HL-60 (cell line): Measurements from ENCODE around the gene PAK5.

Experiments used
- DNase-seq, 2 experiments: peaks; one replicate each; pipeline ENCODE4 v3.0.0-alpha.2; 2010 to 2020; ENCODE audit warnings: low read depth in 1 of 2, low spot score in 1 of 2
- H3K27ac ChIP-seq: fragments of 250-450 bp; sonication (Bioruptor Pico); replicated peaks from 2 replicates; pipeline ENCODE4 v1.5.1; 2020; ENCODE audit warnings: mild to moderate bottlenecking, moderate library complexity
- H3K27me3 ChIP-seq: fragments of 250-450 bp; sonication (Bioruptor Pico); 2 replicates; pipeline ENCODE4 v1.5.1; 2021; ENCODE audit warnings: mild to moderate bottlenecking, moderate library complexity; ENCODE audit not compliant: insufficient read depth, poor library complexity, severe bottlenecking
- H3K4me3 ChIP-seq: replicated peaks from 2 replicates; pipeline ENCODE4 v1.5.1; 2011; ENCODE audit warnings: mild to moderate bottlenecking, control low read depth, low read length; ENCODE audit not compliant: insufficient read depth
- CTCF ChIP-seq: IDR thresholded peaks from one replicate; pipeline ENCODE4 v1.5.1; 2011; ENCODE audit warnings: low read length, control low read depth, inconsistent platforms; ENCODE audit not compliant: insufficient read depth
- GABPA ChIP-seq: IDR thresholded peaks from 2 replicates; pipeline ENCODE4 v1.6.1; 2012; ENCODE audit warnings: low read depth
- POLR2AphosphoS5 ChIP-seq: IDR thresholded peaks from 2 replicates; pipeline ENCODE4 v1.6.1; 2012; ENCODE audit warnings: low read depth
- SPI1 ChIP-seq: IDR thresholded peaks from 2 replicates; pipeline ENCODE4 v1.6.1; 2012; ENCODE audit warnings: low read depth, mild to moderate bottlenecking, borderline replicate concordance
- TF ChIP-seq, protein P1 (sequence below): IDR thresholded peaks from 2 replicates; pipeline ENCODE4 v1.6.1; 2012; ENCODE audit warnings: low read depth; ENCODE audit not compliant: insufficient replicate concordance

PAK5 gene

GRCh38 chr20:9740486-9740885 lies 98.4 kb downstream of the PAK5 start:
- H3K27ac ChIP-seq = no peak overlapping the region
- no peak for TF ChIP-seq CTCF
- no peak for TF ChIP-seq SPI1
- no peak for TF ChIP-seq POLR2AphosphoS5
- no peak for DNase-seq
- no peaks in the 10 kb centered on the region for H3K27me3 ChIP-seq
- no peak overlapping the region for H3K4me3 ChIP-seq

DNA sequence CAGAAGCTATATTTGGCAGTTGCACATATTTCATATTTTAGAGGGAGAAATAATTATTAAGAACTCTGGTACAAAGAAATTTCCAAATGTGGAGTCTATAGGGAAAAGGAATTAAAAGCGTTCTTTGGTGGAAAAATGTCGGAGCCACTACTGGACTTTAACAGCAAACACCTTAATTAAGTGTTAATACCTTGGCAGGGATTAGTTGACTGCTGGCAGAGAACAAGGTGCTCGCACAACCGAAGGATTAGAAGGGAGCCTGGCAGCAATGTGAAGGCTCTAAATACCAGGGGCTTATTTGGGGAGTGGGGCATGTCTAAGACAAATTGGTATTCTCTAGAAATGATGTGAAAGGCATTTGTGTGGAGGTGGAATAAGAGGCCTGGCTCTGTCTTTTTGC lies 98.9 kb downstream of the PAK5 start:
- no peak overlapping the region for H3K4me3 ChIP-seq
- no peak for DNase-seq
- TF ChIP-seq, protein P1, sequence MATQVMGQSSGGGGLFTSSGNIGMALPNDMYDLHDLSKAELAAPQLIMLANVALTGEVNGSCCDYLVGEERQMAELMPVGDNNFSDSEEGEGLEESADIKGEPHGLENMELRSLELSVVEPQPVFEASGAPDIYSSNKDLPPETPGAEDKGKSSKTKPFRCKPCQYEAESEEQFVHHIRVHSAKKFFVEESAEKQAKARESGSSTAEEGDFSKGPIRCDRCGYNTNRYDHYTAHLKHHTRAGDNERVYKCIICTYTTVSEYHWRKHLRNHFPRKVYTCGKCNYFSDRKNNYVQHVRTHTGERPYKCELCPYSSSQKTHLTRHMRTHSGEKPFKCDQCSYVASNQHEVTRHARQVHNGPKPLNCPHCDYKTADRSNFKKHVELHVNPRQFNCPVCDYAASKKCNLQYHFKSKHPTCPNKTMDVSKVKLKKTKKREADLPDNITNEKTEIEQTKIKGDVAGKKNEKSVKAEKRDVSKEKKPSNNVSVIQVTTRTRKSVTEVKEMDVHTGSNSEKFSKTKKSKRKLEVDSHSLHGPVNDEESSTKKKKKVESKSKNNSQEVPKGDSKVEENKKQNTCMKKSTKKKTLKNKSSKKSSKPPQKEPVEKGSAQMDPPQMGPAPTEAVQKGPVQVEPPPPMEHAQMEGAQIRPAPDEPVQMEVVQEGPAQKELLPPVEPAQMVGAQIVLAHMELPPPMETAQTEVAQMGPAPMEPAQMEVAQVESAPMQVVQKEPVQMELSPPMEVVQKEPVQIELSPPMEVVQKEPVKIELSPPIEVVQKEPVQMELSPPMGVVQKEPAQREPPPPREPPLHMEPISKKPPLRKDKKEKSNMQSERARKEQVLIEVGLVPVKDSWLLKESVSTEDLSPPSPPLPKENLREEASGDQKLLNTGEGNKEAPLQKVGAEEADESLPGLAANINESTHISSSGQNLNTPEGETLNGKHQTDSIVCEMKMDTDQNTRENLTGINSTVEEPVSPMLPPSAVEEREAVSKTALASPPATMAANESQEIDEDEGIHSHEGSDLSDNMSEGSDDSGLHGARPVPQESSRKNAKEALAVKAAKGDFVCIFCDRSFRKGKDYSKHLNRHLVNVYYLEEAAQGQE = no peak
- TF ChIP-seq GABPA = no peak
- no peak for TF ChIP-seq SPI1
- no peak for TF ChIP-seq POLR2AphosphoS5
- TF ChIP-seq CTCF = no peak
- no peaks in the 10 kb centered on the region for H3K27me3 ChIP-seq
- no peak overlapping the region for H3K27ac ChIP-seq

DNA sequence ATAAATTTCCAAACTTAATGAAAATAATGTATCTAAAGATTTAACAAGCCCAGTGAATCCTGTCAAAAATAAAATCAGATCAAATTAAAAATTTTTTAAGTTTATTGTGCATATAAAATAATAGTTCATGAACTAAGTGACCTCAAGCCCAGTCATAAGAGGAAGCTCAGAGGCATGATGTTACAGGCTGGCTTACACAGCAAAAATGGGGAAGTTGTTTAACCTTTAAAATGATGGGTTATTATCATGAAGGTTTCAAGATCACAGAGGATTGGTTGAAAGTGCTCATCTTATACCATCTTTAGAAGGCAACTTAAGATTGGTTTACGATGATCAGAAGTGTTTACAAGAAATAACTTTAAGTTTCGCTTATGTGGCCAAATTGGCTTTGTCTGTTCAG lies 102.5 kb downstream of the PAK5 start:
- TF ChIP-seq, protein P1 = no peak
- TF ChIP-seq CTCF (no peak), POLR2AphosphoS5 (no peak), SPI1 (no peak), GABPA (no peak)
- H3K4me3 ChIP-seq = no peak overlapping the region
- DNase-seq = no peak
- H3K27ac ChIP-seq = no peak overlapping the region
- H3K27me3 ChIP-seq = no peaks in the 10 kb centered on the region

- no peaks in the 10 kb centered on the region for H3K27me3 ChIP-seq
- H3K27ac ChIP-seq = no peak overlapping the region
- no peak overlapping the region for H3K4me3 ChIP-seq
- DNase-seq = no peak
- TF ChIP-seq GABPA = no peak
These were observed 115.2 kb downstream of the PAK5 start for GRCh38 chr20:9723501-9724202.
